GM18873 (cell line): Measurements from ENCODE around the gene DAPK1.

Source experiments
- ATAC-seq: cut with Tn5 transposase; IDR thresholded peaks from one replicate; pipeline ENCODE4 v1.9.1; 2021; ENCODE audit warnings: mild to moderate bottlenecking, moderate library complexity, moderate number of reproducible peaks; ENCODE audit not compliant: unreplicated experiment, low FRiP score

DAPK1 gene

GRCh38 chr9:87630846-87631245 lies 133.2 kb downstream of the DAPK1 start:
- no peak for ATAC-seq

GRCh38 chr9:87635656-87636501 lies 138.2 kb downstream of the DAPK1 start:
- ATAC-seq = no peak

GRCh38 chr9:87638292-87638691 lies 140.6 kb downstream of the DAPK1 start:
- ATAC-seq = no peak

- no peak for ATAC-seq
These were observed 142.3 kb downstream of the DAPK1 start for GRCh38 chr9:87639949-87640348.

GRCh38 chr9:87640385-87640795 lies 142.7 kb downstream of the DAPK1 start:
- ATAC-seq = no peak

GRCh38 chr9:87641067-87641466 lies 143.4 kb downstream of the DAPK1 start:
- no peak for ATAC-seq

GRCh38 chr9:87642330-87643106 lies 144.9 kb downstream of the DAPK1 start:
- no peak for ATAC-seq

- ATAC-seq = no peak
These were observed 145.5 kb downstream of the DAPK1 start for GRCh38 chr9:87643107-87643650.

GRCh38 chr9:87643778-87644570 lies 146.3 kb downstream of the DAPK1 start:
- ATAC-seq = no peak

GRCh38 chr9:87644659-87645058 lies 147.0 kb downstream of the DAPK1 start:
- ATAC-seq = no peak

GRCh38 chr9:87646546-87646945 lies 148.9 kb downstream of the DAPK1 start:
- no peak for ATAC-seq

- no peak for ATAC-seq
These were observed 149.4 kb downstream of the DAPK1 start for GRCh38 chr9:87647114-87647513.

GRCh38 chr9:87648606-87649005 lies 150.9 kb downstream of the DAPK1 start:
- ATAC-seq = no peak

- ATAC-seq = no peak
These were observed 153.1 kb downstream of the DAPK1 start for GRCh38 chr9:87650611-87651295.

- ATAC-seq = no peak
These were observed 153.8 kb downstream of the DAPK1 start for GRCh38 chr9:87651431-87651830.

- no peak for ATAC-seq
These were observed 156.3 kb downstream of the DAPK1 start for GRCh38 chr9:87653941-87654340.

GRCh38 chr9:87655731-87656130 lies 158.1 kb downstream of the DAPK1 start:
- no peak for ATAC-seq

GRCh38 chr9:87656485-87656884 lies 158.8 kb downstream of the DAPK1 start:
- ATAC-seq = no peak

GRCh38 chr9:87657190-87657589 lies 159.5 kb downstream of the DAPK1 start:
- no peak for ATAC-seq

GRCh38 chr9:87657893-87658292 lies 160.2 kb downstream of the DAPK1 start:
- ATAC-seq = no peak
